Stomach (tissue), 4 donors: Measurements from ENCODE around the gene CENPT.

Source experiments
- EP300 ChIP-seq: sonication (generic); formaldehyde crosslinking; IDR thresholded peaks from one replicate; pipeline ENCODE4 v1.6.1; 2017; ENCODE audit warnings: antibody characterized with exemption
- POLR2A ChIP-seq, 4 donors: fragments of 450-650 bp; IDR thresholded peaks; one replicate each; pipeline ENCODE4 v1.6.1; 2016; ENCODE audit warnings: antibody characterized with exemption in 4 of 4, control low read depth in 2 of 4, mild to moderate bottlenecking in 1 of 4, moderate library complexity in 1 of 4
- TF ChIP-seq, protein P1 (sequence below), 7 experiments: fragments of 450-650 bp in 4 of 7; fragments of 200-600 bp in 3 of 7; sonication (generic) in 3 of 7; IDR thresholded peaks; one replicate each; pipeline ENCODE4 v1.5.1; 2016 to 2019; ENCODE audit warnings: antibody characterized with exemption in 7 of 7, control low read depth in 2 of 7, mild to moderate bottlenecking in 1 of 7

DNA sequence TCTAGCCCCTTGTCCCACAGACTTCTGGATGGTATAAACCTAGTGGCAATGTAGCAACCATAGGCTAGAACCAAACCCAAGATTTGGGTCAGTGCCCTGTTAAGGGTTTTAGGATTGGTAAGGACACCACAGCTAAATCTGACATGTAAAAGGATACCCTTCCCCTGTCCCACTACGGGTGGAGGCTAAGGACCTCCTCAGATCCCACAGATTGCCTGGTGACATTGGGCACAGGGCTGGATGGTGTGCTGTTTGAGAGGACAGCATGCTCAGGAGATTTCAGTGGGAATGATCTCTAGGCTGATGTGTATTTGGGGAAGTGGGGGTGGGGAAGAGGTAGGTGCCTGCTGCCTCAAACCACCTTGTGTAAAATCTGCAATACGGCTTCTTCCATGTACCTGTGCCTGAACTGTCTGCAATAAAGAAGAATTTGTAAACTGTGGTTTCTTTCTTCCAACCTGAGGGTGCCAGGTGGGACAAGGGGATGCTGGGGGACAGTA lies 24.7 kb upstream of the CENPT start:
- TF ChIP-seq EP300 (no peak), POLR2A (IDR thresholded peaks at IDR 0.05) (no peak)
- TF ChIP-seq, protein P1, sequence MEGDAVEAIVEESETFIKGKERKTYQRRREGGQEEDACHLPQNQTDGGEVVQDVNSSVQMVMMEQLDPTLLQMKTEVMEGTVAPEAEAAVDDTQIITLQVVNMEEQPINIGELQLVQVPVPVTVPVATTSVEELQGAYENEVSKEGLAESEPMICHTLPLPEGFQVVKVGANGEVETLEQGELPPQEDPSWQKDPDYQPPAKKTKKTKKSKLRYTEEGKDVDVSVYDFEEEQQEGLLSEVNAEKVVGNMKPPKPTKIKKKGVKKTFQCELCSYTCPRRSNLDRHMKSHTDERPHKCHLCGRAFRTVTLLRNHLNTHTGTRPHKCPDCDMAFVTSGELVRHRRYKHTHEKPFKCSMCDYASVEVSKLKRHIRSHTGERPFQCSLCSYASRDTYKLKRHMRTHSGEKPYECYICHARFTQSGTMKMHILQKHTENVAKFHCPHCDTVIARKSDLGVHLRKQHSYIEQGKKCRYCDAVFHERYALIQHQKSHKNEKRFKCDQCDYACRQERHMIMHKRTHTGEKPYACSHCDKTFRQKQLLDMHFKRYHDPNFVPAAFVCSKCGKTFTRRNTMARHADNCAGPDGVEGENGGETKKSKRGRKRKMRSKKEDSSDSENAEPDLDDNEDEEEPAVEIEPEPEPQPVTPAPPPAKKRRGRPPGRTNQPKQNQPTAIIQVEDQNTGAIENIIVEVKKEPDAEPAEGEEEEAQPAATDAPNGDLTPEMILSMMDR (IDR thresholded peaks at IDR 0.05) = no peak
